Measurements from ENCODE around the gene ATF3.
A peak's percentile ranks its signal among the peaks of the same experiment; 100 is the strongest.

The ATF3 gene

GRCh38 chr1:212608392-212608958 lies at the start of gene ATF3:
Gene ATF3, plus strand, starts transcription at chr1:212608761. Its CDS starts 6,261 bp downstream, at chr1:212615022.
- peak; percentile 95 for DNase-seq

- no peak for DNase-seq
Observed at GRCh38 chr1:212559929-212560328, 48.6 kb upstream of the ATF3 start.

GRCh38 chr1:212560933-212561460 lies 47.6 kb upstream of the ATF3 start:
- DNase-seq = no peak

- no peak for DNase-seq
Observed at GRCh38 chr1:212561501-212561931, 47.0 kb upstream of the ATF3 start.

- no peak for DNase-seq
Observed at GRCh38 chr1:212562771-212563170, 45.8 kb upstream of the ATF3 start.

- DNase-seq = no peak
Observed at GRCh38 chr1:212565079-212565478, 43.5 kb upstream of the ATF3 start.

- DNase-seq = no peak
Observed at GRCh38 chr1:212565571-212566305, 42.8 kb upstream of the ATF3 start.

GRCh38 chr1:212566522-212567479 lies 41.8 kb upstream of the ATF3 start:
- peak; percentile 78 for DNase-seq

- DNase-seq = no peak
Observed at GRCh38 chr1:212567638-212568037, 40.9 kb upstream of the ATF3 start.

GRCh38 chr1:212568978-212569537 lies 39.5 kb upstream of the ATF3 start:
- DNase-seq = no peak

GRCh38 chr1:212574732-212575131 lies 33.8 kb upstream of the ATF3 start:
- DNase-seq = no peak

- DNase-seq = no peak
Observed at GRCh38 chr1:212575333-212575732, 33.2 kb upstream of the ATF3 start.

GRCh38 chr1:212578041-212578440 lies 30.5 kb upstream of the ATF3 start:
- DNase-seq = no peak

GRCh38 chr1:212581034-212581433 lies 27.5 kb upstream of the ATF3 start:
- no peak for DNase-seq

GRCh38 chr1:212582291-212582690 lies 26.3 kb upstream of the ATF3 start:
- DNase-seq = no peak

- no peak for DNase-seq
Observed at GRCh38 chr1:212582808-212583615, 25.5 kb upstream of the ATF3 start.

GRCh38 chr1:212583643-212584042 lies 24.9 kb upstream of the ATF3 start:
- no peak for DNase-seq

- DNase-seq = no peak
Observed at GRCh38 chr1:212584092-212584886, 24.3 kb upstream of the ATF3 start.

GRCh38 chr1:212585210-212585609 lies 23.4 kb upstream of the ATF3 start:
- no peak for DNase-seq

GRCh38 chr1:212586206-212587015 lies 22.1 kb upstream of the ATF3 start:
- no peak for DNase-seq
